Neural cell (in vitro differentiated cells): ENCODE measurements around the gene SMIM44. TPM values are rescaled to one million over a fixed set of nuclear protein-coding genes. Genes with fewer than 3 reads are reported as not detected.

Source experiments
- H2AFZ ChIP-seq: fragments of 200-600, 300-800 bp; sonication (generic), shearing (Covaris generic); 2 replicates; pipeline ENCODE4 v1.6.0; 2014; ENCODE audit warnings: low read depth, mild to moderate bottlenecking, antibody characterized with exemption, low read length, moderate library complexity
- H3F3A ChIP-seq: fragments of 200-600 bp; shearing (Covaris generic); 2 replicates; pipeline ENCODE4 v1.6.1; 2016; ENCODE audit warnings: mild to moderate bottlenecking, moderate library complexity, mixed read lengths, antibody characterized with exemption, low read length; ENCODE audit not compliant: insufficient read depth, poor library complexity, severe bottlenecking
- H3K27ac ChIP-seq: fragments of 200-600, 300-800 bp; sonication (generic), shearing (Covaris generic); 2 replicates; pipeline ENCODE4 v1.5.1; 2014; ENCODE audit warnings: mild to moderate bottlenecking, low read length, moderate library complexity
- H3K27me3 ChIP-seq: fragments of 300-800, 200-600 bp; sonication (generic), shearing (Covaris generic); 2 replicates; pipeline ENCODE4 v1.6.0; 2014; ENCODE audit warnings: mild to moderate bottlenecking, low read depth, low read length, moderate library complexity; ENCODE audit not compliant: insufficient read depth
- H3K36me3 ChIP-seq: fragments of 300-800, 200-600 bp; sonication (generic), shearing (Covaris generic); 2 replicates; pipeline ENCODE4 v1.5.1; 2014; ENCODE audit warnings: mild to moderate bottlenecking, antibody characterized with exemption, low read length, moderate library complexity; ENCODE audit not compliant: insufficient read depth
- H3K4me2 ChIP-seq: fragments of 300-800, 200-600 bp; sonication (generic), shearing (Covaris generic); 2 replicates; pipeline ENCODE4 v1.6.0; 2014; ENCODE audit warnings: mild to moderate bottlenecking, low read length
- H3K4me3 ChIP-seq: fragments of 300-800, 200-600 bp; sonication (generic), shearing (Covaris generic); 2 replicates; pipeline ENCODE4 v1.5.1; 2014; ENCODE audit warnings: mild to moderate bottlenecking, low read length, moderate library complexity
- H3K79me2 ChIP-seq: fragments of 200-600 bp; shearing (Covaris generic); replicated peaks from 2 replicates; pipeline ENCODE4 v1.6.0; 2014; ENCODE audit warnings: mild to moderate bottlenecking, low read length, moderate library complexity; ENCODE audit not compliant: insufficient read depth
- H3K9ac ChIP-seq: fragments of 300-800, 200-600 bp; sonication (generic), shearing (Covaris generic); 2 replicates; pipeline ENCODE4 v1.6.1; 2016; ENCODE audit warnings: mild to moderate bottlenecking, low read length, mixed read lengths
- H3K9me2 ChIP-seq: fragments of 200-600 bp; shearing (Covaris generic); 2 replicates; pipeline ENCODE4 v1.6.1; 2016; ENCODE audit warnings: mild to moderate bottlenecking, low read length, mixed read lengths; ENCODE audit not compliant: insufficient read depth
- H3K9me3 ChIP-seq: fragments of 200-600, 300-800 bp; sonication (generic), shearing (Covaris generic); 2 replicates; pipeline ENCODE4 v1.6.1; 2016; ENCODE audit warnings: mild to moderate bottlenecking, mixed run types, low read length, moderate library complexity, mixed read lengths
- H4K20me1 ChIP-seq: fragments of 200-600 bp; shearing (Covaris generic); 2 replicates; pipeline ENCODE4 v1.6.1; 2016; ENCODE audit warnings: mild to moderate bottlenecking, mixed run types; ENCODE audit not compliant: insufficient read depth
- EP300 ChIP-seq: fragments of 450-650 bp; conservative IDR thresholded peaks from 2 replicates; pipeline ENCODE4 v1.6.1; 2014; ENCODE audit warnings: antibody characterized with exemption, mild to moderate bottlenecking, moderate library complexity; ENCODE audit not compliant: poor library complexity, severe bottlenecking
- EZH2 ChIP-seq: fragments of 200-600, 300-800 bp; shearing (Covaris generic), sonication (generic); IDR thresholded peaks from 2 replicates; pipeline ENCODE4 v1.6.1; 2014; ENCODE audit warnings: antibody characterized with exemption, low read length, borderline replicate concordance, mild to moderate bottlenecking; ENCODE audit not compliant: insufficient read depth, poor library complexity, severe bottlenecking
- MXI1 ChIP-seq: fragments of 450-650 bp; conservative IDR thresholded peaks from 2 replicates; pipeline ENCODE4 v1.6.1; 2014; ENCODE audit warnings: antibody characterized with exemption, mild to moderate bottlenecking; ENCODE audit not compliant: poor library complexity, severe bottlenecking
- POLR2AphosphoS5 ChIP-seq: IDR thresholded peaks from 2 replicates; pipeline ENCODE4 v1.6.1; 2012
- RAD21 ChIP-seq: fragments of 450-650 bp; conservative IDR thresholded peaks from 2 replicates; pipeline ENCODE4 v1.6.1; 2014; ENCODE audit warnings: antibody characterized with exemption, mild to moderate bottlenecking, moderate library complexity
- SMC3 ChIP-seq: fragments of 450-650 bp; conservative IDR thresholded peaks from 2 replicates; pipeline ENCODE4 v1.6.1; 2014; ENCODE audit warnings: antibody characterized with exemption, mild to moderate bottlenecking, moderate library complexity; ENCODE audit not compliant: poor library complexity
- TAF1 ChIP-seq: IDR thresholded peaks from 2 replicates; pipeline ENCODE4 v1.6.1; 2012; ENCODE audit warnings: low read depth
- polyA plus RNA-seq: library from polyadenylated mRNA; depleted of rRNA; stranded (reverse); fragments of >200 nt; gene quantifications from 2 replicates; pipeline ENCODE4 v1.2.3, GENCODE V29; 2014
- TF ChIP-seq, protein P1 (sequence below): IDR thresholded peaks from 2 replicates; pipeline ENCODE4 v1.6.1; 2012; ENCODE audit warnings: borderline replicate concordance
- TF ChIP-seq, protein P2 (sequence below): fragments of 450-650 bp; IDR thresholded peaks from 2 replicates; pipeline ENCODE4 v1.5.1; 2014; ENCODE audit warnings: antibody characterized with exemption, mild to moderate bottlenecking, moderate library complexity; ENCODE audit not compliant: poor library complexity, severe bottlenecking

Gene SMIM44
- polyA plus RNA-seq, 1 donor from 2014 or later, result not detected

DNA sequence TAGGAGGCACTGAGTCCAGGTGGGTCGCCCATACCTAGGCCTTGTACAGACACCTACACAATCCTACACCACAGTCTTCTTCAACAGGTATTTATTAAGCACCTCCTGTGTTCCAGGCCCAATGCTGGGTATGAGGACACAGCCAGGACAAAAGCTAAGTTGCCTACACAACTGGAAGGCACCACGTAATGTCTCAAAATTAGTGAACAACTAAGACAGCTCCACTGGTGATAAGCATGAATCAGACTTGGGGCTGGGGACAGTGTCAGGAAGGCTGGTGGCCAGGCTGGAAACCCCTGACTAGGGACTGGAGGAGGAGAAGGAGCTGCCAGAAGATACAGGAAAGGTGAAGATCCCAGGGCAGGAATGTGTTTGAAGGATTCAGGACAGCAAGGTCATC lies 5.3 kb downstream of the SMIM44 start:
- Histone ChIP-seq H3F3A (no peaks in the 10 kb centered on the region), H3K36me3 (no peaks in the 10 kb centered on the region), H3K9ac (no peak overlapping the region), H3K79me2 (no peaks in the 10 kb centered on the region), H3K27ac (no peak overlapping the region), H3K4me3 (no peak overlapping the region), H3K9me3 (no peaks in the 10 kb centered on the region), H3K4me2 (no peak overlapping the region), H3K9me2 (no peaks in the 10 kb centered on the region), H2AFZ (no peak overlapping the region), H3K27me3 (peaks cover 7% of the 10 kb centered on the region), H4K20me1 (no peaks in the 10 kb centered on the region)
- TF ChIP-seq, protein P1, sequence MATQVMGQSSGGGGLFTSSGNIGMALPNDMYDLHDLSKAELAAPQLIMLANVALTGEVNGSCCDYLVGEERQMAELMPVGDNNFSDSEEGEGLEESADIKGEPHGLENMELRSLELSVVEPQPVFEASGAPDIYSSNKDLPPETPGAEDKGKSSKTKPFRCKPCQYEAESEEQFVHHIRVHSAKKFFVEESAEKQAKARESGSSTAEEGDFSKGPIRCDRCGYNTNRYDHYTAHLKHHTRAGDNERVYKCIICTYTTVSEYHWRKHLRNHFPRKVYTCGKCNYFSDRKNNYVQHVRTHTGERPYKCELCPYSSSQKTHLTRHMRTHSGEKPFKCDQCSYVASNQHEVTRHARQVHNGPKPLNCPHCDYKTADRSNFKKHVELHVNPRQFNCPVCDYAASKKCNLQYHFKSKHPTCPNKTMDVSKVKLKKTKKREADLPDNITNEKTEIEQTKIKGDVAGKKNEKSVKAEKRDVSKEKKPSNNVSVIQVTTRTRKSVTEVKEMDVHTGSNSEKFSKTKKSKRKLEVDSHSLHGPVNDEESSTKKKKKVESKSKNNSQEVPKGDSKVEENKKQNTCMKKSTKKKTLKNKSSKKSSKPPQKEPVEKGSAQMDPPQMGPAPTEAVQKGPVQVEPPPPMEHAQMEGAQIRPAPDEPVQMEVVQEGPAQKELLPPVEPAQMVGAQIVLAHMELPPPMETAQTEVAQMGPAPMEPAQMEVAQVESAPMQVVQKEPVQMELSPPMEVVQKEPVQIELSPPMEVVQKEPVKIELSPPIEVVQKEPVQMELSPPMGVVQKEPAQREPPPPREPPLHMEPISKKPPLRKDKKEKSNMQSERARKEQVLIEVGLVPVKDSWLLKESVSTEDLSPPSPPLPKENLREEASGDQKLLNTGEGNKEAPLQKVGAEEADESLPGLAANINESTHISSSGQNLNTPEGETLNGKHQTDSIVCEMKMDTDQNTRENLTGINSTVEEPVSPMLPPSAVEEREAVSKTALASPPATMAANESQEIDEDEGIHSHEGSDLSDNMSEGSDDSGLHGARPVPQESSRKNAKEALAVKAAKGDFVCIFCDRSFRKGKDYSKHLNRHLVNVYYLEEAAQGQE, result no peak
- TF ChIP-seq TAF1 (no peak), EZH2 (no peak), POLR2AphosphoS5 (no peak), SMC3 (no peak), RAD21 (no peak), MXI1 (no peak), EP300 (no peak)
- TF ChIP-seq, protein P2, sequence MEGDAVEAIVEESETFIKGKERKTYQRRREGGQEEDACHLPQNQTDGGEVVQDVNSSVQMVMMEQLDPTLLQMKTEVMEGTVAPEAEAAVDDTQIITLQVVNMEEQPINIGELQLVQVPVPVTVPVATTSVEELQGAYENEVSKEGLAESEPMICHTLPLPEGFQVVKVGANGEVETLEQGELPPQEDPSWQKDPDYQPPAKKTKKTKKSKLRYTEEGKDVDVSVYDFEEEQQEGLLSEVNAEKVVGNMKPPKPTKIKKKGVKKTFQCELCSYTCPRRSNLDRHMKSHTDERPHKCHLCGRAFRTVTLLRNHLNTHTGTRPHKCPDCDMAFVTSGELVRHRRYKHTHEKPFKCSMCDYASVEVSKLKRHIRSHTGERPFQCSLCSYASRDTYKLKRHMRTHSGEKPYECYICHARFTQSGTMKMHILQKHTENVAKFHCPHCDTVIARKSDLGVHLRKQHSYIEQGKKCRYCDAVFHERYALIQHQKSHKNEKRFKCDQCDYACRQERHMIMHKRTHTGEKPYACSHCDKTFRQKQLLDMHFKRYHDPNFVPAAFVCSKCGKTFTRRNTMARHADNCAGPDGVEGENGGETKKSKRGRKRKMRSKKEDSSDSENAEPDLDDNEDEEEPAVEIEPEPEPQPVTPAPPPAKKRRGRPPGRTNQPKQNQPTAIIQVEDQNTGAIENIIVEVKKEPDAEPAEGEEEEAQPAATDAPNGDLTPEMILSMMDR, result no peak

DNA sequence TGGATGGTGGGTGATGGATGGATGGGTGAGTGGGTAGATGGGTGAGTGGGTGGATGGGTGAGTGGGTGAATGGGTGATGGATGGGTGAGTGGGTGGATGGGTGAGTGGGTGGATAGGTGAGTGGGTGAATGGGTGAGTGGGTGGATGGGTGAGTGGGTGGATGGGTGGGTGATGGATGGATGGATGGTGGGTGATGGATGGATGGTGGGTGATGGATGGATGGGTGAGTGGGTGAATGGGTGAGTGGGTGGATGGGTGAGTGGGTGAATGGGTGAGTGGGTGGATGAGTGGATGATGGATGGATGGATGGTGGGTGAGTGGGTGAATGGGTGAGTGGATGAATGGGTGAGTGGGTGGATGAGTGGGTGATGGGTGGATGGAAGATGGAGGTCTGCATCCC lies 5.7 kb downstream of the SMIM44 start:
- H3F3A ChIP-seq, result no peaks in the 10 kb centered on the region

More for the DNA sequence above, 5.7 kb downstream of the SMIM44 start:
- TF ChIP-seq EP300, result no peak
- TF ChIP-seq, protein P2, result no peak
- Histone ChIP-seq H3K9me2 (no peaks in the 10 kb centered on the region), H4K20me1 (no peaks in the 10 kb centered on the region), H3K27ac (no peak overlapping the region), H3K9me3 (no peaks in the 10 kb centered on the region), H3K36me3 (no peaks in the 10 kb centered on the region), H3K79me2 (no peaks in the 10 kb centered on the region), H3K9ac (no peak overlapping the region), H3K4me3 (no peak overlapping the region), H3K4me2 (no peak overlapping the region), H2AFZ (no peak overlapping the region), H3K27me3 (peaks cover 7% of the 10 kb centered on the region)
